A673 (cell line): Measurements from ENCODE around the gene CRLF1. TPM values are rescaled to one million over a fixed set of nuclear protein-coding genes. Genes with fewer than 3 reads are reported as not detected.

ENCODE experiments used
- BruUV-seq: library from RNA; stranded (reverse); fragments of 400-500 nt; replicated peaks from 2 replicates; lab custom pipeline; 2021; lab: Mats Ljungman, UMichigan
- CTCF ChIA-PET: fragments of 300-600 bp; sonication (Branson Sonifier 250); formaldehyde crosslinking; loops from one replicate; lab custom pipeline; 2022; ENCODE audit warnings: antibody characterized with exemption; lab: Charles Lee
- POLR2A ChIA-PET: fragments of 300-600 bp; sonication (Branson Sonifier 250); formaldehyde crosslinking; loops from one replicate; lab custom pipeline; 2022; ENCODE audit warnings: antibody characterized with exemption; ENCODE audit not compliant: low non-redundant PET; lab: Charles Lee
- DNase-seq: peaks from one replicate; pipeline ENCODE4 v3.0.0-alpha.2; 2015; ENCODE audit warnings: low spot score
- H3K27ac ChIP-seq: fragments of 200-600 bp; sonication (generic); 2 replicates; pipeline ENCODE4 v1.5.1; 2016; ENCODE audit warnings: mixed run types, low read depth, mild to moderate bottlenecking, mixed read lengths, antibody characterized with exemption, low read length; ENCODE audit not compliant: poor library complexity, severe bottlenecking
- H3K27me3 ChIP-seq: fragments of 200-600 bp; sonication (generic); replicated peaks from 2 replicates; pipeline ENCODE4 v1.6.1; 2017; ENCODE audit warnings: mixed run types, low read depth, mild to moderate bottlenecking, mixed read lengths, antibody characterized with exemption, low read length; ENCODE audit not compliant: insufficient read depth, poor library complexity
- H3K36me3 ChIP-seq: fragments of 200-600 bp; sonication (generic); 2 replicates; pipeline ENCODE4 v1.6.1; 2016; ENCODE audit warnings: mixed run types, mild to moderate bottlenecking, mixed read lengths, antibody characterized with exemption, low read length; ENCODE audit not compliant: insufficient read depth, poor library complexity, severe bottlenecking
- H3K4me1 ChIP-seq: fragments of 200-600 bp; sonication (generic); 2 replicates; pipeline ENCODE4 v1.6.1; 2017; ENCODE audit warnings: mixed run types, mild to moderate bottlenecking, mixed read lengths, antibody characterized with exemption, low read length; ENCODE audit not compliant: insufficient read depth, poor library complexity, severe bottlenecking
- H3K4me3 ChIP-seq: fragments of 200-600 bp; sonication (generic); 2 replicates; pipeline ENCODE4 v1.5.1; 2016; ENCODE audit warnings: low read depth, mixed run types, mild to moderate bottlenecking, mixed read lengths, low read length; ENCODE audit not compliant: poor library complexity, severe bottlenecking
- H3K9me3 ChIP-seq: fragments of 200-600 bp; sonication (generic); 2 replicates; pipeline ENCODE4 v1.6.1; 2016; ENCODE audit warnings: mixed run types, low read depth, mild to moderate bottlenecking, mixed read lengths, antibody characterized with exemption, low read length; ENCODE audit not compliant: poor library complexity, severe bottlenecking
- CTCF ChIP-seq: fragments of 300-800, 200-600 bp; sonication (generic); conservative IDR thresholded peaks from 2 replicates; pipeline ENCODE4 v1.5.1; 2017; ENCODE audit warnings: low read depth, mild to moderate bottlenecking, antibody characterized with exemption, low read length, moderate library complexity, mixed read lengths
- EZH2 ChIP-seq: fragments of 200-600 bp; sonication (generic); IDR thresholded peaks from 2 replicates; pipeline ENCODE4 v1.6.1; 2017; ENCODE audit warnings: borderline replicate concordance, low read depth, mild to moderate bottlenecking, mixed read lengths, antibody characterized with exemption, low read length; ENCODE audit not compliant: poor library complexity, severe bottlenecking
- intact Hi-C: fragments of 100-400 bp; cut with micrococcal nuclease; formaldehyde crosslinking; loops from one replicate; pipeline ENCODE4 v1.10.0; 2022; ENCODE audit not compliant: unreplicated experiment
- total RNA-seq: library from RNA; stranded (reverse); gene quantifications from 2 replicates; pipeline ENCODE4 v1.2.3, GENCODE V29; 2021

CRLF1 gene
- total RNA-seq, 1 experiment from 2014 or later, result 192 TPM

GRCh38 chr19:18558202-18558555 lies 48.4 kb downstream of the CRLF1 start:
- TF ChIP-seq EZH2, result no peak
- TF ChIP-seq CTCF, result no peak
- CTCF ChIA-PET, result interaction anchor here (0.6 to 1.0 kb wide), 4 partner anchors 15 to 289 kb away, joined by 3 to 10 read pairs (median 4); partner anchors contain the start of gene ELL
- H3K4me3 ChIP-seq, result peak overlapping the region; percentile 87
- H3K4me1 ChIP-seq, result peaks cover 4% of the 10 kb centered on the region
- POLR2A ChIA-PET, result no interaction called here
- H3K36me3 ChIP-seq, result peaks cover 15% of the 10 kb centered on the region
- DNase-seq, result no peak
- no peaks in the 10 kb centered on the region for H3K27me3 ChIP-seq
- BruUV-seq, result no TSS peak
- intact Hi-C loops, result no loop called here
- peak overlapping the region; percentile 85 for H3K27ac ChIP-seq
- H3K9me3 ChIP-seq, result no peaks in the 10 kb centered on the region

GRCh38 chr19:18557411-18558201 lies 49.0 kb downstream of the CRLF1 start, which contains the start of gene KXD1:
Gene KXD1, plus strand, starts transcription at chr19:18557870. Its CDS starts 4,187 bp downstream, at chr19:18562057.
- Histone ChIP-seq H3K27ac (peak within 1 kb of the TSS; percentile 85), H3K36me3 (peaks cover 9% of the 10 kb centered on the region), H3K9me3 (no peaks in the 10 kb centered on the region), H3K27me3 (no peaks in the 10 kb centered on the region), H3K4me3 (peak within 1 kb of the TSS; percentile 87), H3K4me1 (peaks cover 4% of the 10 kb centered on the region)
- DNase-seq, result peak; percentile 99
- intact Hi-C loops, result loop anchor here (1.0 kb wide), 1 partner anchor 35 kb away; the partner anchor contains the start of gene ELL
- ChIA-PET CTCF (interaction anchor here (0.7 to 1.0 kb wide), 3 partner anchors 73 to 369 kb away, joined by 3 to 4 read pairs (median 3); no protein-coding TSS in a partner anchor), POLR2A (interaction anchor here (0.7 kb wide), 3 partner anchors 14 to 139 kb away, joined by 7 to 16 read pairs (median 10); partner anchors contain the start of gene UBA52)
- BruUV-seq, result no TSS peak
- TF ChIP-seq CTCF (no peak), EZH2 (no peak)

GRCh38 chr19:18551631-18552030 lies 55.0 kb downstream of the CRLF1 start:
- ChIA-PET CTCF (interaction anchor here (0.6 kb wide), 1 partner anchor 295 kb away, joined by 4 read pairs; no protein-coding TSS in a partner anchor), POLR2A (no interaction called here)
- H3K27me3 ChIP-seq, result no peaks in the 10 kb centered on the region
- H3K9me3 ChIP-seq, result no peaks in the 10 kb centered on the region
- no peak for TF ChIP-seq EZH2
- H3K4me3 ChIP-seq, result no peak overlapping the region
- intact Hi-C loops, result no loop called here
- no peaks in the 10 kb centered on the region for H3K4me1 ChIP-seq
- no TSS peak for BruUV-seq
- DNase-seq, result no peak
- no peak overlapping the region for H3K27ac ChIP-seq
- no peaks in the 10 kb centered on the region for H3K36me3 ChIP-seq
